Body of pancreas (tissue), 4 donors: ENCODE results near the gene NF2.

Experiments used
- CTCF ChIP-seq, 7 experiments: fragments of 450-650 bp in 4 of 7; fragments of 200-600 bp in 3 of 7; sonication (generic) in 3 of 7; IDR thresholded peaks; one replicate each; pipeline ENCODE4 v1.5.1; 2016 to 2019; ENCODE audit warnings: antibody characterized with exemption in 7 of 7
- POLR2A ChIP-seq, 3 donors: fragments of 450-650 bp; IDR thresholded peaks; one replicate each; pipeline ENCODE4 v1.6.1; 2016; ENCODE audit warnings: antibody characterized with exemption in 3 of 3, mild to moderate bottlenecking in 2 of 3

DNA sequence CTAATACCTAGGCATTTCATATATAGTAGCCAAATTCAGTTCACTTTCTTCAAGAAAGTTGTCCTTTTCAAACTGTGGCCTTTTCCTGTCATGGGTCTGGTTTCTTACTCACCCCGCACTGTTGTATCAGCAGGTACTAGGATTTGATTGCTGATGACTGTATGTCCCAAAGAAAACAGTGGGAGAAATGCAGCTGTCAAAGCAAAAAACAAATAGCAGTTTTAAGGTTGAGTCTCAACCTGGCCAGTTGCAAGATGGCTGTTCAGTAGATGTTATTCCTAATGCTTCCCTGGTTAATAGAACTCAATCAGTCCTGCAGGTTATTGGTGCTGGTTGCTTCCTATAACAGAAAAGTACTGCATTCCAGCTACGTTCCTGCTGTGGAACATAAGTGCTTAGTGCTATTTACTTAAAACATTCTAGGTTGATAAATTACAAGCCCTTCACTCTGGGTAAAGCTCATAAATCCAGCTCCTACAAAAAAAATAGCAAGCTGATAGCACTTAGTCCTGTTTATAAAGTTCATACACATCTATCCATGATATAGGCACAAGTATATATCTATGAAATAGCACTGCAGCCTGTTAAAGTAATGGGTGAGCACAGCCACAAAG, 26.6 kb downstream of the NF2 start:
- TF ChIP-seq CTCF (IDR thresholded peaks at IDR 0.05) = no peak
- TF ChIP-seq POLR2A (IDR thresholded peaks at IDR 0.05) = no peak
